ENCODE measurements around the gene BTBD1.
"Not testable (repeated sequence)": the region's sequence is repeated elsewhere in the genome, so short reads cannot be mapped to it uniquely, and the experiment has no call there.

The BTBD1 gene

GRCh38 chr15:83053151-83053550 lies 13.9 kb downstream of the BTBD1 start:
- DNase-seq = no peak

- no peak for DNase-seq
Observed at GRCh38 chr15:83046558-83047127, 20.4 kb downstream of the BTBD1 start.

DNA sequence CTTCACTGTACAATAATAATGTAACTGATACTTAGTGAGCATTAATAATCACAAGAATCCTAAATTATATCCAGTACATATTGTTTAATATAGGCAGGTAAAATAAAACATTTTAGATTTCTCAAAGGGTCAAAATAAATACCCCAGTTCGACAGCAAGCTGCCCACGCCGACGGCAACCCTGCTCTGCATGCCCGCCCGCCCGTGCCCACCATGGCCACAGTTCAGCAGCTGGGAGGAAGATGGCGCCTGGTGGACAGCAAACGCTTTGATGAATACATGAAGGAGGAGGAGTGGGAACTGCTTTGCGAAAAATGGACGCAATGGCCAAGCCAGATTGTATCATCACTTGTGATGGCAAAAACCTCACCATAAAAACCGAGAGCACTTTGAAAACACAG lies 22.9 kb downstream of the BTBD1 start:
- no peak for DNase-seq

DNA sequence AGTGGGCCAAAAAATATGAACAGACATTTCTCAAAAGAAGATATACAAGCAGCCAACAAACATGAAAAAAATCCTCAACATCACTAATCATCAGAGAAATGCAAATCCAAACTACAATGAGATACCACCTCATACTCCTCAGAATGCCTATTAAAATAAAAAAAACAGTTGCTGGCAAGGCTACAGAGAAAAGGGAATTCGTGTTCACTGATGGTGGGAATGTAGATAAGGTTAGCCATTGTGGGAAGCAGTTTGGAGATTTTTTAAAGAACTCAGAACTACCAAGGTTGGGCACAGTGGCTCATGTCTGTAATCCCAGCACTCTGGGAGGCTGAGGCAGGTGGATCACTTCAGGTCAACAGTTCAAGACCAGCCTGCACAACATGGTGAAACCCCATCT lies 27.8 kb downstream of the BTBD1 start:
- DNase-seq = no peak

- DNase-seq = no peak
Observed at GRCh38 chr15:83036253-83036652, 30.8 kb downstream of the BTBD1 start.

DNA sequence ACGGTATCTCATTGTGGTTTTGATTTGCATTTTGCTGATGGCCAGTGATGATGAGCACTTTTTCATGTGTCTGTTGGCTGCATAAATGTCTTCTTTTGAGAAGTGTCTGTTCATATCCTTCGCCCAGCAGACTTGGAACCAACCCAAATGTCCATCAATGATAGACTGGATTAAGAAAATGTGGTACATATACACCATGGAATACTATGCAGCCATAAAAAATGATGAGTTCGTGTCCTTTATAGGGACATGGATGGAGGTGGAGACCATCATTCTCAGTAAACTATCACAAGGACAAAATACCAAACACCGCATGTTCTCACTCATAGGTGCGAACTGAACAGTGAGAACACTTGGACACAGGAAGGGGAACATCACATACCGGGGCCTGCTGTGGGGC lies 35.8 kb downstream of the BTBD1 start:
- not testable (repeated sequence) for DNase-seq

DNA sequence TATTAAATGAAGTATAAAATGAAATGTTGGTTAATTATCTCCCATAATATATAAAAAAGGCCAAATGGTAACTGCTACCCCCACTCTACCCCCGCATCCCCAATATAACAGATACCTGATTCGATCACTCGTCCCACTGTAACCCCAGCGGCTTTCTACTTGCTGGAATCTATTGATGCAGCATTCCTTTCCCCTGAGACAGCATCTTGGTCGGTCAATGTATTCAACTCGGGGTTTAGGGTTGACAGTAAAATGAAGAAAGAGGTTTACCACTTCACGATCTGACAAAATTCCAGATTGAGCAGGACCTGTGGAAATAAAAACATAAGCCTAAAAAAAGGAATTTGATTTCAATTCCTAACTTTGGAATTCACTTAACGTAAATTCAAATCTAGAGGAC lies 37.0 kb downstream of the BTBD1 start:
- DNase-seq = no peak

DNA sequence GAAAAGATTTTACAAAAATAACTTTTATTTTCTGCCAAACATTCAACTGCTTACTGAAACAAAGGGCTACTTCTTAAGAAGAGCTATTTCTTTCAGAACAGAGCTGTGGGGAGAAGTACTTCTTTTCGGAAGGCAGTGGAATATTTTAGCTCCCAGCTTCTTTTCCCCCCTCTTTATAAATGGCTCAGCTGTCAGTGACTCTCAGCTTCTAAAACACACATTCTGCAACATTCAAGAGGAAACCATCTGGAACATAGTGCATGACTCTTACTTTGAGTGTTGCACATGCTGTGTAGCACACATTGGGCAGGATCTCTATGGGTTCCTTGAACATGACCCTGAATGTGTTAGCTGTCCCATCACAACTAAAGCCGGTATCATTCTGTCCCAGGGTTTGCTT lies 48.6 kb downstream of the BTBD1 start:
- DNase-seq = no peak

DNA sequence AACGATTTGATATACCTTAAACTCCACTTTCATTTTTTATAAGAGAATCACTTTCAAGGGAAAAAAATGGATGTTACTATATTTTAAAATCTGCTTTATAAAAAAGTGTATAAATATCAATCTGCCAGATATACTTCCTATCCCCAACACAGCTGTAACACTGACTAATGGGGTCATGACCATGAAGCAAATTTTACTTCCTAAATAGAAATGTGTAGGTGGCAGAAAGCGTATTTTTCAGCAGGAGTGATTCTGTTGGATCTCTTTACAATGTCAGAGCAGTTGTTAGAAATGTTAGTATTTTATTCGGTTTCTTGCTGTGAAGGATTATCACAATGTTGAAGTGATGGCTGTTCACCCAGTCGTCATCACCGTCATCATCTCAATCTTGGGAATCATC lies 50.1 kb downstream of the BTBD1 start:
- DNase-seq = no peak

DNA sequence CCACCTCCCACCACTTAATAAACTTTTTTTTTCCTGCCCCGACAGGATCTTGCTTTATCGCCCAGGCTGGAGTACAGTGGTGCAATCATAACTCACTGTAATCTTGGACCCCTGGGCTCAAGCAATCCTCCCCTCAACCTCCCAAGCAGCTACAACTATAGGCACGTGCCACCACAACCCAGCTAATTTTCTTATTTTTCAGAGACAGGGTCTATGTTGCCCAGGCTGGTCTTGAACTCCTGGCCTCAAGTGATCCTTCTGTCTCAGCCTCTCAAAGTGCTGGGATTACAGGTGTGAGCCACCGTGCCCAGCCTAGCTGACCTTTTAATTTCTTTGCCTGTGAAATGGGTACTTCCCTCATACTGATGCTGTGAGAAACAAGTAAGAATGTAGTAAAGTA lies 51.7 kb downstream of the BTBD1 start:
- DNase-seq = no peak

GRCh38 chr15:83014205-83014653 lies 52.8 kb downstream of the BTBD1 start:
- no peak for DNase-seq

DNA sequence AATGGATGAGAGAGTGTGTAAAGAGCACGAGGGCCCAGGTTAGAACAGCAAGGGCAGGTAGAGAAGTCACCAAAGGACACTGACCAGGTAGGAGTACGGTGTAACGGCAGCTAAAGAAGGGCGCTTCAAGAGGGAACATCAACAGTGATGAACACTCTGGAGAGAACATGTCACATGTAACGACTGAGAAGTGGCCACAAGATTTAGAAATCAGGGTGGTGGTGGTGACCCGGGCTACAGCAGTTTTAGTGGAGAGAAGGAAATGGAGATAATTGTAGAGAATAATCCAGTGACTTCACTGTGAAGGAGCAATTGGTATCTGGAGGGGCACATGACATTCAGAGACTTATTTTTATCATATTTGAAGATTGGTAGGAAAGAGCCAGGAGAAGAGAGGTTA lies 54.4 kb downstream of the BTBD1 start:
- DNase-seq = no peak

GRCh38 chr15:83012076-83012426 lies 55.0 kb downstream of the BTBD1 start:
- DNase-seq = no peak

- peak in 1 of 2 experiments; percentile 30 for DNase-seq
Observed at GRCh38 chr15:83011271-83012075, 55.6 kb downstream of the BTBD1 start, which contains the start of gene C15orf40. Gene C15orf40 (minus strand): TSS chr15:83011639. CDS start chr15:83011607, 32 bp downstream.

GRCh38 chr15:83010709-83011270 lies 56.3 kb downstream of the BTBD1 start:
- no peak for DNase-seq

GRCh38 chr15:83000672-83001031 lies 66.4 kb downstream of the BTBD1 start:
- DNase-seq = not testable (repeated sequence)

- no peak for DNase-seq
Observed at GRCh38 chr15:82999905-83000671, 67.0 kb downstream of the BTBD1 start.

- no peak for DNase-seq
Observed at GRCh38 chr15:82999426-82999825, 67.6 kb downstream of the BTBD1 start.

DNA sequence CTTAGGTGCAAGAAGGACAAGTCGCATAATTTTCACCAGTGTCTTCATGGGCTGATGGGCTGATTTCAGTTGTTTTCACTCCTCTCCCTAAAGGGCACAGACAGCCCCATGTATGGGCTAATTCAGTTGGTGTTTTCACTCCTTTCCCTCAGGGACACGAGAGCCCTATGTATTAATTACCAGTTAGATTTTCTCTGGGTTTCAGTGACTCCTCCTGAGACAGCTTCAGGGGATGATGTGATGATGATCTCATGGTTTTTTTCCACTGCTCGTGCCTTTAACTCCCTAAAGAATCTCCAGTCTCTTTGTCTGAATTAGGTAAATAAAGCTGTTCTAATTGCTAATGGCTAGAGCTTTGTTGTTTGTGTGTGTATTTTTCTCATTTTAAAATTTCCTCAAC lies 71.1 kb downstream of the BTBD1 start:
- no peak for DNase-seq

DNA sequence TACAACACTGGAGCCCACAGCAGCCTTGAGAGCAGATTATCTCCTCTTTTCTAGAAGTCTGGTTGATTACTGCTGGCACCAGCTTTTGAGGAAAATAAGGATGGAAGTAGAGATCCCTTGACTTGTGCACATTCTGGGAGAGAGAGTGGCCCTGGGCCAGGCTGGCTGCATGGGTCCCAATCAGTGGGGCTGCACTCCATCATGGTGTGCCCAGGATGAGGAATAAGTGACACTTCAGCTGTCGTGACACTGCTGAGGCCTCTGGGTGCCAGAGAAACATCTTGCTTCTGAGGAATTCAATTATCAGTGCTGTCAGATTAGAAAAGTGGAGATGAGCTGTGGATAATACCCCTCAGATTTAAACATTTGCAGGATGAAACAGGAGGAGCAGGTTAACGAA lies 72.0 kb downstream of the BTBD1 start:
- no peak for DNase-seq

- no peak for DNase-seq
Observed at GRCh38 chr15:82993144-82993543, 73.9 kb downstream of the BTBD1 start.

DNA sequence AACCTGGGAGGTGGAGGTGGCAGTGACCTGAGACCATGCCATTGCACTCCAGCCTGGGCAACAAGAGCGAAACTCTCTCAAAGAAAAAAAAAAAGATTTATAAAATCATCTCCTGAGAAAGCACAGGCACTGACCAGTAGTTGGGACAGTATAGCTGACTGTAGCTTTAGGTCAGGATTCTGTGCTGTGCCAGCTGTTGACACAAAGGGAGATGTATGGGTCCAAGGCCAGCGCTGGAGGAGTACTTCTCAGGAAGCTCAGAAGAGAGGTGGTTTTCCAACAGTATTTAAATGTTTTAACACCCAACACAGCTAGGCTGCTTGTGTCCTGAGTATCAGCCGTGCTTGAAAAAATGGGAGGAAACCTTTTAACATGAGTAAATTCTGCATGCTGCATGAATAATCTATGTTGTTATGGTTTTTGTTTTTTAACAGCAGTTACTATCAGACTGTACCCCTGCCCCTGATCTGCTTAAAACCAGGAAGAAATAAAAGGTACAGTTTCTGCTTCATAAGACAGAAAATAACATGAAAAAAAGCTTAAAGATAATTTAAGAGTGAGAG lies 74.5 kb downstream of the BTBD1 start:
- no peak for DNase-seq

DNA sequence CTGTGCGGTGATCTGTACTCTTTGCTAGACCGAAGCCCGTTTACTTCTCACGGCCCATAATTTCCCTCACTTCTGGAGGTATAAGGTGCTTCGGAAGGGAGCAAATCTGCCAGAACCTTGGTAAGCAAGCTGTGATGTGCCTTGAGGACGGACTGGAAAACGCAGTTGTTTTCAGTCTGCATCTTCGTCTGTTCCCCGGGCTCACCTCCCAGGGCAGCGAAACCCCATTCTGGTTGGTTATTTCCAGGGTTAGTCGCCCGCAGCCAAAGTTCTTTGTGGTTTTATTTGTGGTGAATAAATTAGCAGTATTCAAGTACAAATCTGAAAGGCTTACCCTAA lies 80.6 kb downstream of the BTBD1 start:
- no peak for DNase-seq
